Right ventricle myocardium superior (tissue), 1 donor: ENCODE results near the gene ATRAID. TPM values are rescaled to one million over a fixed set of nuclear protein-coding genes. Genes with fewer than 3 reads are reported as not detected.
"Not testable (repeated sequence)": the region's sequence is repeated elsewhere in the genome, so short reads cannot be mapped to it uniquely, and the experiment has no call there.

Source experiments
- ATAC-seq: fragments of 200-7000 bp; cut with Tn5 transposase; one replicate; pipeline ENCODE4 v1.9.1; 2020; ENCODE audit warnings: mild to moderate bottlenecking; ENCODE audit not compliant: poor library complexity
- DNase-seq: peaks from one replicate; pipeline ENCODE4 v3.0.0-alpha.2; 2020
- intact Hi-C: fragments of 100-400 bp; cut with DNase I; formaldehyde crosslinking; loops from one replicate; pipeline ENCODE4 v1.11.2; 2022
- long read RNA-seq: library from polyadenylated mRNA; unstranded; transcript quantifications from one replicate; pipeline ENCODE4 v2.0.0, GENCODE V29; 2021
- total RNA-seq: library from RNA; stranded (reverse); fragmentation: NEBNext Ultra II Directional; extraction: Animal tissue kit (Norgen Biotek cat#: 25700); gene quantifications from one replicate; pipeline ENCODE4 v1.2.1, GENCODE V29; 2021
- donor health status: DM: no; HTN: yes; CAD: no; lungs with severe emphysema.

Gene ATRAID, protein sequence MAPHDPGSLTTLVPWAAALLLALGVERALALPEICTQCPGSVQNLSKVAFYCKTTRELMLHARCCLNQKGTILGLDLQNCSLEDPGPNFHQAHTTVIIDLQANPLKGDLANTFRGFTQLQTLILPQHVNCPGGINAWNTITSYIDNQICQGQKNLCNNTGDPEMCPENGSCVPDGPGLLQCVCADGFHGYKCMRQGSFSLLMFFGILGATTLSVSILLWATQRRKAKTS
- total RNA-seq, result 109 TPM
- long read RNA-seq, transcript ATRAID-202 (7 exons, 1,059 nt), result minor isoform, 41 of 129 reads
- long read RNA-seq, transcript ATRAID-201 (7 exons, 1,240 nt), result major isoform, 82 of 129 reads
- long read RNA-seq, partial matches to known transcripts, result 4 of 129 reads
- long read RNA-seq, other reads (novel, unspliced or antisense), result 2 of 129 reads

DNA sequence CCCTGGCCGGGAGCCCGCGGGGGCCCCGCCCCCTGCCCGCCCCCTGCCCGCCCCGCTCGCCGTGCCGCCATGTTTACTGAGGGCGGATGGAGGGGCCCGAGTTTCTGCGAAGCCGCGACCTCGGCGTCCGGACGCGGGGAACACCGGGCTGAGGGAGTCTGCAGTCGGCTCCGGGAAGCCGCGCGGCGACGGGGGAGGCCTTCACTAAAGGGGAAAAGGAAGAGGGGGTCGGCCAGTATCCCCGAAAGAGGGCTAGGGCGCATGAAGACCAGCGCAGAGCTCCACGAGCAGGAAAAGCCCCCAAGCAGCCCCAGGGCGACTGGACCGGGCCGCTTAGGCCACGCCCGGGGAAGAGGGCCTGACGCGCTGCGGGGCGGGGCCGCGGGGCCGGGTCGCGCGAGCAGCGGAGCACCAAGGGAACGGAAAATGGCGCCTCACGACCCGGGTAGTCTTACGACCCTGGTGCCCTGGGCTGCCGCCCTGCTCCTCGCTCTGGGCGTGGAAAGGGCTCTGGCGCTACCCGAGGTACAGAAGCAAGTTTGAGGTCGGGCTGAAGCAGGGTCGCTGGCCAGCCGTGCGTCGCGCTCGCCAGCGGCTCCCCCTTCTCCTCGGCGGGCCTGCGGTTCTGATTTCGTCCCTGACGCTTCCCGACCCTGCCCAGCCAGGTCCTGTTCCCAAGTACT lies at the start of gene ATRAID, which contains the start of gene SLC5A6:
ATRAID (plus strand) TSS at position 99 of the 683 bp plus-strand sequence; CDS start at position 427, 328 bp downstream.
SLC5A6 (minus strand) TSS at position 326 of the 683 bp plus-strand sequence. CDS start 4,618 bp downstream, outside the sequence.
- intact Hi-C loops, result no loop called here
- DNase-seq (peak; percentile 93), ATAC-seq (peak; percentile 98)

DNA sequence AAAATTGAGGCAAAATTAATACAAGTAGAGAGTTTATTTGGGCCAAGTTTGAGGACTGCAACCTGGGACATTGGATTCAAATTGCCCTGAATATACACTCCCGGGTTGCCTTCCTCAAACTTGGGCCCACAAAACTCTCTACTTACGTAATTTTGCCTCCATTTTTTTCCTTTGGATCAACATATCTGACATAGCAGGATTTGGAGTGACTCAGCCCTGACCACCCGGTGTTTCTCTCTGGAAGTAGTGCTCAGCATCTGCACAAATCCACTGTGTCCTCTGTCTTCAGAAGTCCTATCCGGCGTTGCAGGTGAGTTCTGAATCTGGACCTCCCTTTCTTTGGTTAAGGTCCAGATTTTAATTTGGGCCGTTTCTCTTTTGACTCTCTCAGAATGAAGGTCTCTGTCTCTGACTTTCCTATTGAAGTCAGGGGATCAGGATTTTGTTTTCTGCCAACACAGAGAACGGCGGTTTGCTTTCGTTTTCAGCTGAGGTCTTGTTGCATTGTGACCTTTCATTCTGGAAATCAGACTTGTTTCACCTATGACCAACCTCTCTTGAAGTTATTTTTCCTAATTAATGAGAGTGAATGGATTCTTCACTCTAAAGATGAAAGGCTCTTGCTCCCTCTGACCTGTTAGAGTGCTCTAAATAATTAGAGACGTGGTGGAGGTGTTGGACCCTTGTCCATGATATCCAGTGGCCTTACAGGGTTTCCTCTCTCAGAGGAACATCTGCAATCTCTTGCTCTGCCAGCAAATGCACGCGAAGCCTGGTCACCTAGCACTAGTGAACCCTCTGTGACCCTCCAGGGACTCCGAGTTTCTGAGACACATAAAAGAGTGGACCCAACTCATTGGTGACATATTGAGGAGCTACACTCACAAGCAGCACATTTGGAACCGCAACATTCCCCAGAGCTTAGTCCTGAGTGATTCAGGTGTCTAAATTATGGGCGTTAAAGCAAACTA lies 49.4 kb upstream of the ATRAID start:
- intact Hi-C loops, result no loop called here
- no peak for DNase-seq
- no peak for ATAC-seq

DNA sequence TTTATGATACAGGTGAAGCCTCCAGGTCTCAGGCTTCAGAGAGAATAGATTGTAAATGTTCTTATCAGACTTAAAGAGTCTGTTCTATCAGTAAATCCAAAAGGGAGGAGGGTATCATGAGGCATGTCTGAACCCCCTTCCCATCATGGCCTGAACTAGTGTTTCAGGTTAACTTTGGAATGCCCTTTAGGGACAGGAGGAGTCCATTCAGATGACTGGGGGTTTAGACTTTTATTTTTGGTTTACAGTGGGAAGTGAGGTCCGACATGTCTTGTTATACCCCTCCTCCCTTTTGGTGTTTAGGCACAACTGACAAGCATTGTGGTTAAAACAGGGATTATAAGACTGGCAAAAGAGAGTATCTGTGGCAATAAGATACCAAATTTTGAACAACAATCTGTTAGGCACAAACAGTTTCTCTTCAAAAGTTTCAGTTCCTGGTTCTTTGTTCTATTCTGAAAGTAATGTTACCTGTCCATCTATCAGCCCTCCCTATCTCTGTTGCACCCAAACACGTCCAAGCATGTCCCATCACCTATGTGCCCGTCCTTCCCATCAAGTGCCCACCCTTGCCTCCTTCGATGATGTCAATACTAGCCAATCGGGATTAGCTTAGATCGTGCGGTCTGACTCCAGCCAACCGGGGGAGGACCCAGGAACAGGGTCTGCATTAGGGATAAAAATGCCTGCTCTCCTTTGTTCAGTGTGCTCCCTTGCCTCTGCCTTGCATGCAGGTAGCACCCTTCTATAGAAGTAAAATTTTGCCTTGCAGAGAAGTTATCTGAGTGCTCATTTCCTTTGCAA lies 46.7 kb upstream of the ATRAID start:
- no peak for DNase-seq
- intact Hi-C loops, result no loop called here
- no peak for ATAC-seq

DNA sequence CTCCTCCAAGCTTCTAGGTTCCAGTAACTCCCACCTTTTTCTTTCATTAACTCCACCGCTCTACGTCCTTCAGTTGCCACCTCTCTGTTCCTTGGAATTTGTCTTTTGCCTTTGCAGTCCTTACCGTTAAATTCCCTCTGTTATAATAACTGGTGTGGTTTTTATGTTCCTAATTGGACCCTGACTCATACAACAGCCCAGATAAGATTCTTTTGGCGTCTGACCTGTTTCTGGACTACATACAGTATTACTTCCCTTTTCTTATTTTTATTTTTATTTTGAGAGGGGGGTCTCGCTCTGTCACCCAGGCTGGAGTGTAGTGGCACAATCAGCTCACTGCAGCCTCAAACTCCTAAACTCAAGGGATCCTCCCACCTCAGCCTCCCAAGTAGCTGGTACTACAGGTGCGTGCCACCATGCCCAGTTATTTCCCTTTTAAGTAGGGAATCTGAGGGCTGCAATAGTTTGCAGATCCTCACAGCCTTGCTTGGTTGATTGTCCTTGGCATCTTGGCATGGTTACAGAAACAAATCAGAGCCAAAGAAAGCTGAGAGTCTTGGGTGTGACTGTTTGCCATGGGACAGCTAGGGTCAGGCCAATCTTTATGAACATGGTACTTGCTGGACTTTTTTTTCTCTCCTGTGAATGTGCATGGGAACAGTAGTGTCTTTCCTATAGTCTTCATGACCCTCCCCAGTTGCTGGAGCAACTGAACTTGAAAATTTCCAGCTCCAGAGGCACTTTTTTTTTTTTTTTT lies 41.1 kb upstream of the ATRAID start:
- intact Hi-C loops, result no loop called here
- no peak for DNase-seq
- peak; percentile 25 for ATAC-seq

DNA sequence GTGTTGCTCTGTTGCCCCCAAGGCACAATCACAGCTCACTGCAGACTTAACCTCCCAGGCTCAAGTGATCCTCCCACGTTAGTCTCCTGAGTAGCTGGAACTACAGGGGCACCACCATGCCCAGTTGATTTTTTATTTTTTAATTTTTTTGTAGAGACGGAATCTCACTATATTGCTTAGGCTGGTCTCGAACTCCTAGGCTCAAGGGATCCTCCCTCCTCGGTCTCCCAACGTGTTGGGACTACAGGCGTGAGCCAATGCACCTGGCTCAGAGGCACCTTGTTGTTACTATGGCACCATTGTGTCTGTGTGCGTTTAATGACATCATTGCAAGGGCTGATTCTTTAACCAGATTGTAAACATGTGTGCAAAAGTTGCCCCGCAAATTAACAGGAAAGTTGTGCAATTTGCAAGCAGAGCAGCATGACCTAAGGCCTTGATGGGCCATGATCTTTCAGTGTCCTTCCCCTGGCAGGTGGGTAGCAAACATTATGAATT lies 40.4 kb upstream of the ATRAID start:
- DNase-seq, result no peak
- no peak for ATAC-seq
- intact Hi-C loops, result no loop called here

- ATAC-seq, result no peak
- DNase-seq, result no peak
- intact Hi-C loops, result no loop called here
Observed at GRCh38 chr2:27174638-27175037, 37.2 kb upstream of the ATRAID start.

DNA sequence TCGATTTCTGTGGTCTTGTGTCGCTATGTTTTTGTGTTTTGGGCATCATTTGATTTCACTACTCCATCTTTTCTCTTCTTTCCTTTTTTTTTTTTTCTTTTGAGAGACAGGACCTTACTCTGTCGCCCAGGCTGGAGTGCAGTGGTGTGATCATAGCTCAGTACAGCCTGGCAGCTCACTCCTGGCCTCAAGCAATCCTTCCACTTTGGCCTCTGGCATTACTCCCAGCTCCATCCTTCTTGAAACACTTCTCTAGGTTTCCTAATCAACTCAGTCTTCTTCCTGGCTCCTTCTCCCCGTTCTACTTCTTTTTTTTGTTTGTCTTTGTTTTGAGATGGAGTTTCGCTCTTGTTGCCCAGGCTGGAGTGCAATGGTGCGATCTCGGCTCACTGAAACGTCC lies 36.5 kb upstream of the ATRAID start:
- intact Hi-C loops, result no loop called here
- ATAC-seq, result no peak
- DNase-seq, result no peak

- ATAC-seq, result not testable (repeated sequence)
Observed at GRCh38 chr2:27175781-27176180, 36.1 kb upstream of the ATRAID start.

GRCh38 chr2:27177441-27178351 lies 34.1 kb upstream of the ATRAID start:
- ATAC-seq (no peak), DNase-seq (no peak)
- intact Hi-C loops, result no loop called here

More at GRCh38 chr2:27175781-27176180, 36.1 kb upstream of the ATRAID start:
- intact Hi-C loops, DNase-seq: not testable (repeated sequence)

- ATAC-seq (no peak), DNase-seq (no peak)
- intact Hi-C loops, result no loop called here
Observed at GRCh38 chr2:27178469-27178868, 33.4 kb upstream of the ATRAID start.

DNA sequence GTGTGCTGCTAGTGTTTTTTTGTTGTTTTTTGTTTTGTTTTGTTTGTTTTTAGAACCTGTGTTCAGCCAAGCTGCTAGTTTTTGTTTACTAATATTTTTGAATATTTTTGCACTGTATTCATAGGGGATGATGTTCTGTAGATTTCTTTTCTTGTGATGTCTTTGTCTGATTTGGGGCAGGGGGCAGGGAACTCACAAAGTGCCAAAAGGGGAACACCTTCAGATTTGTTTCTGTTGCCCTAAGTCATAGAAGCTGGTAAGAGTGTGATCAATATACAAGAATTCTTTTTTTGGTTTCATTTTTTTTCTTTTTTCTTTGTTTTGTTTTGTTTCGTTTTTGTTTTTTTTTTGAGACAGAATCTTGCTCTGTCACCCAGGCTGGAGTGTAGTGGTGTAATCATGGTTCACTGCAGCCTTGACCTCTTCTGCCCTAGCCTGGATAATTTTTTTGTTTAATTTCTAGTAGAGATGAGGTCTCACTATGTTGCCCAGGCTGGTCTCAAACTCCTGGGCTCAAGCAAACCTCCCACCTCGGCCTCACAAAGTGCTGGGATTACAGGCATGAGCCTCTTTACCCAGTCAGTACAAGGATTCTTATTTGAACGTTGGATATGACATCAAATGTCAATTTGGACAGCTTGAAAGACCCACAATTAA lies 32.4 kb upstream of the ATRAID start:
- ATAC-seq (no peak), DNase-seq (no peak)
- intact Hi-C loops, result no loop called here

DNA sequence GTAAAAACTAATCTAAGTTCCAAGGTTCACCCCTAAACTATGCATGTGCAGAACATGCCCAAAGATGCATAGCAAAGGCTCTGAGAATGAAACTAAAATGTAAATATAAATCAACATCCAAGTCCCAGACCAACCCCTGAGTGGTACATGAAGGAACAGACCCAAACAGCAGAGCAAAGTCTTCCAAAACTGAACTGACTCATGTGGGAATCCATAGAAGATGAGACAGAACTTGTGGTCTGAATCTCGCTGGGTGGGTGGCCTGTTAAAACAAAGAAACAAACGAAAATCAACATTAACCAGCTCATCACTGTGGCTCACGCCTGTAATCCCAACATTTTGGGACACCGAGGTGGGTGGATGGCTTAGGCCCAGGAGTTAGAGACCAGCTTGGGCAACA lies 29.5 kb upstream of the ATRAID start:
- DNase-seq (no peak), ATAC-seq (no peak)
- intact Hi-C loops, result no loop called here

GRCh38 chr2:27184115-27184514 lies 27.7 kb upstream of the ATRAID start:
- DNase-seq (no peak), ATAC-seq (peak; percentile 83)
- intact Hi-C loops, result no loop called here

GRCh38 chr2:27185331-27186026 lies 26.4 kb upstream of the ATRAID start:
- peak; percentile 55 for DNase-seq

More at GRCh38 chr2:27185331-27186026, 26.4 kb upstream of the ATRAID start:
- intact Hi-C loops, result no loop called here
- peak; percentile 87 for ATAC-seq
